GM12873 (cell line): ENCODE data around the gene NFIA.

ENCODE experiments used
- CTCF ChIP-seq: IDR thresholded peaks from 2 replicates; pipeline ENCODE4 v1.5.1; 2012; ENCODE audit warnings: low read depth, mild to moderate bottlenecking, moderate library complexity, low read length, control low read depth; ENCODE audit not compliant: insufficient read depth; ENCODE audit errors: missing control alignments

NFIA gene

GRCh38 chr1:61070054-61070453, 12.3 kb upstream of the NFIA start:
- TF ChIP-seq CTCF, result no peak

GRCh38 chr1:61071205-61072130, 10.9 kb upstream of the NFIA start:
- no peak for TF ChIP-seq CTCF

GRCh38 chr1:61073871-61074270, 8.5 kb upstream of the NFIA start:
- no peak for TF ChIP-seq CTCF

- no peak for TF ChIP-seq CTCF
Measured at GRCh38 chr1:61076728-61077675, 5.4 kb upstream of the NFIA start.

GRCh38 chr1:61077676-61078541, 4.5 kb upstream of the NFIA start:
- TF ChIP-seq CTCF, result no peak

GRCh38 chr1:61078618-61079295, 3.6 kb upstream of the NFIA start:
- no peak for TF ChIP-seq CTCF
